Fibroblast of the aortic adventitia (primary cell): Measurements from ENCODE around the gene TEKT5. TPM values are rescaled to one million over a fixed set of nuclear protein-coding genes. Genes with fewer than 3 reads are reported as not detected.
A peak's percentile ranks its signal among the peaks of the same experiment; 100 is the strongest.

Experiments
- DNase-seq: peaks from one replicate; pipeline ENCODE4 v3.0.0-alpha.2; 2010; ENCODE audit warnings: low read depth
- H3K4me3 ChIP-seq: 2 replicates; pipeline ENCODE4 v1.5.1; 2011; ENCODE audit warnings: low read depth, mild to moderate bottlenecking, control low read depth, low read length, moderate library complexity
- total RNA-seq: library from RNA; depleted of rRNA; stranded (reverse); fragments of >200 nt; gene quantifications from 2 replicates; pipeline ENCODE4 v1.2.3, GENCODE V29; 2012; ENCODE audit warnings: low replicate concordance
- TF ChIP-seq, protein P1 (sequence below): IDR thresholded peaks from 2 replicates; pipeline ENCODE4 v1.5.1; 2011; ENCODE audit warnings: mild to moderate bottlenecking, low read length, control low read depth, inconsistent platforms; ENCODE audit not compliant: insufficient read depth

The TEKT5 gene
- total RNA-seq, 1 donor, result 0.09 TPM

DNA sequence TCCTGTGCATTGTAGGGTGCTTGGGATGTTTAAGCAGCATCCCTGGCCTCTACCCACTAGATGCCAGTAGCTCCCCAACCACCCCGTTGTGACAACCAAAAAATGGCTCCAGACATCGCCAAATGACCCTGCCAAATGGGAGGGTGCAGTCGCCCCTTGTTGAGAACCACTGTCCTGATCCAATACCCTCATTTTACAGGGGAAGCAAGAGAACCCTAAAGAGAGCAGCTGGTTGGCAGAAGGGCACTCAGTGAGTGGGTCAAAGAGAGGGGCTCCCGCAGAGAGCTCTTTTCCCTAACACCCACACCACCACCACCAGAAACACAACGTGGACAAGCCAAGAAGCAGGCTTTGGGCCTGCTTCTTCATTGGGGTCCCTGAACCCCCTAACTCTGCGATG lies 18.4 kb downstream of the TEKT5 start:
- TF ChIP-seq, protein P1, sequence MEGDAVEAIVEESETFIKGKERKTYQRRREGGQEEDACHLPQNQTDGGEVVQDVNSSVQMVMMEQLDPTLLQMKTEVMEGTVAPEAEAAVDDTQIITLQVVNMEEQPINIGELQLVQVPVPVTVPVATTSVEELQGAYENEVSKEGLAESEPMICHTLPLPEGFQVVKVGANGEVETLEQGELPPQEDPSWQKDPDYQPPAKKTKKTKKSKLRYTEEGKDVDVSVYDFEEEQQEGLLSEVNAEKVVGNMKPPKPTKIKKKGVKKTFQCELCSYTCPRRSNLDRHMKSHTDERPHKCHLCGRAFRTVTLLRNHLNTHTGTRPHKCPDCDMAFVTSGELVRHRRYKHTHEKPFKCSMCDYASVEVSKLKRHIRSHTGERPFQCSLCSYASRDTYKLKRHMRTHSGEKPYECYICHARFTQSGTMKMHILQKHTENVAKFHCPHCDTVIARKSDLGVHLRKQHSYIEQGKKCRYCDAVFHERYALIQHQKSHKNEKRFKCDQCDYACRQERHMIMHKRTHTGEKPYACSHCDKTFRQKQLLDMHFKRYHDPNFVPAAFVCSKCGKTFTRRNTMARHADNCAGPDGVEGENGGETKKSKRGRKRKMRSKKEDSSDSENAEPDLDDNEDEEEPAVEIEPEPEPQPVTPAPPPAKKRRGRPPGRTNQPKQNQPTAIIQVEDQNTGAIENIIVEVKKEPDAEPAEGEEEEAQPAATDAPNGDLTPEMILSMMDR, result no peak
- H3K4me3 ChIP-seq, result no peak overlapping the region

DNA sequence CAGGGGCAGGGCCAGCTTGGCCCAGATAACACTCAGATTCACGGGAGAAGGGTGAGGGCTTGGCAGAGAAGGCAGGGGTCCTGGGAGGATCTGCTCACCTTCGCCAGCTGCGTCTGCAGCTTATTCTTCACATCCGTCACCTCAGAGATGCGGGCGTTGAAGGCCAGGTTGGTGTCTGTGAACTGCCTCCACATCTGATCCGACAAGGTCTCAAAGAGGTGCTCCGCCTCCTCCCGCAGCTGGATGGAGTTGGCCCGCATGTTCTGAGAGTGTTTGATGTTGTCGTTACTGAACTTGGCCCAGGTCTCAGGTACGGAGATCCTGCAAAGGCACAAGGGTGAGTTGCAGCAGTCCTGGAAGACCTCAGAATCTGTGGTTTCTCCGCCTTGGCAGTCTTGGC lies 18.9 kb downstream of the TEKT5 start:
- H3K4me3 ChIP-seq, result no peak overlapping the region
- DNase-seq, result no peak
- TF ChIP-seq, protein P1, result no peak

More for the DNA sequence above, 18.4 kb downstream of the TEKT5 start:
- no peak for DNase-seq

DNA sequence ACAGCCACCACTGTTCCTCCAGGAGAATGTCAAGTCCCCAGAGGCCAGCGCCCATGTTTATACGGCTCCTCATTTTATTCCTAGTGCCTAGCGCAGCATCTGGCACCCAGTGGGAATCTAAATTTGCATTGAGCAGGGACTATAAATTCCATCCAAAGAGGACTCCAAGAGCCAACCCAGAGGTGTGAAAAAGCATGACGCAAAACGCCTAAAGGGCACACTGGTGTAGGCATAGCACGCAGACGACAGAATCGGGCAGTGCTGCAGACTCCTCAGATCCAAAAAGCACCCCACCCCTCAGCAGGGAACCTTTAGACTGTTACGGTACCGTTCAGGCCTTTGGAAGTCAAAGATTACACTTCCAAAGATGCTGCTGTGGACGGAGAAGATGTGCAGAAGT lies 19.5 kb downstream of the TEKT5 start:
- TF ChIP-seq, protein P1, result no peak
- DNase-seq, result no peak
- H3K4me3 ChIP-seq, result no peak overlapping the region

DNA sequence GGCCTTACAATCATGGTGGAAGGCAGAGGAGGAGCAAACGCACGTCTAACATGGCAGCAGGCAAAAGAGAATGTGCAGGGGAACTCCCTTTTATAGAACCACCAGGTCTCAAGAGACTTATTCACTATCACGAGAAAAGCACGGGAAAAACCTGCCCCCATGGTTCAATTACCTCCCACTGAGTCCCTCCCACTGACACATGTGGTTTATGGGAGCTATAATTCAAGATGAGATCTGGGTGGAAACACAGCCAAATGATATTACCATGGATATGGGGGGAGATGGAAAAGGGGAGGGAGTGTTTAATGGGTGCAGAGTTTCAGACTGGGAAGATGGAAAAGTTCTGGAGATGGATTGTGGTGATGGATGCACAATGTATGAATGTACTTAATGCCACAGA lies 23.0 kb downstream of the TEKT5 start:
- no peak for DNase-seq
- no peak overlapping the region for H3K4me3 ChIP-seq
- TF ChIP-seq, protein P1, result no peak

- H3K4me3 ChIP-seq, result no peak overlapping the region
- TF ChIP-seq, protein P1, result no peak
- DNase-seq, result no peak
Measured at GRCh38 chr16:10669791-10670190, 24.9 kb downstream of the TEKT5 start.

DNA sequence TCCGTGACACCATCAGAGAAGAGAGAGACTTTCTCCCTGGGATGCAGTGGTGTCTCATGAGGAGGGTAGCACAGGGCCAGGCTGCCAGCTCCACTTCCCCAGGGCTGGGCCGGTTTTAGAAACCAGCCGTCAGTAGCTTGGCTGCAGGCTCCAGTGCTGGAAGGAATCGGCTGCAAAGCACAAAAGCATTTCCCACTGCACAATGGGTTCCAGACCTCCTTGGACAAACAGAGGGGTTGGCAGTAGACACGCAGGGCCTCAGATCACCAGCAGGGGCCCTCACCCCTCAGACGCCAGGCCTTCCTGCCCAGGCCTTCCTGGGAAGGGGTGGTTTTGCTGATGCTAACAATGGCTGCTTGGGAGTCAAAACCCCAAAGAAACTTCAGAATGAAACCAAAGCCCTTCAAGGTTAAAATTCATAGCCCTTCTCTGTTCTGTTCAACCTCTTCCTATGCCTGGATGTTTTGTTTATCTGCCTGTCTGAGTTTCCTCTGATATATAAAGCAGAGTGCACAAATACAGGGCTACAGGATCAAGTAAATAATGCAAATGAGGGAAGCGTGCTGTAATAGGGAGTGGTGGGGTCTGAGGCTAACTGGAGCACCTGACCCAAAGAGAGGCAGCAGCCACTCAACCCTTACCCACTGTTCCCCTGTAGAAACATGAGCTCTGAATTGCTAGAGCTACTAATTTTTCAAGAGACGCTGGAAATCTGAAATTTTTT lies 26.2 kb downstream of the TEKT5 start:
- DNase-seq, result peak; percentile 19
- TF ChIP-seq, protein P1, result peak; percentile 55
- no peak overlapping the region for H3K4me3 ChIP-seq

DNA sequence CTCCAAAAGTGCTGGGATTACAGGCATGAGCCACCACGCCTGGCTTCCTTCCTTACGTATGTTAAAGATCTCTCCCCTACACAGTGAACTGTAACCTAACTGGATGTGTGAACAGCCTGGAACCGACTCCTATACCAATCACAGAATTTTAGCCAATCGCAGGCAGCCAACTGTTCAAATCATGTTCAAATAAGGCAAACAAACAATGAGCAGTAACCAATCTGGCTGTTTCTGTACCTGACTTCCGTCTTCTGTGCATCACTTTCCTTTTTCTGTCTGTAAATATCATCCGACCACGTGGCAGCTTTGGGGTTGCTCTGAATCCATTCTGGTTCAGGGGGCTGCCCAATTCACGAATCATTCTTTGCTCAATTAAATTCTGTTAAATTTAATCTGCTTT lies 27.5 kb downstream of the TEKT5 start:
- H3K4me3 ChIP-seq, result no peak overlapping the region
- no peak for DNase-seq
- TF ChIP-seq, protein P1, result no peak
